Measurements from ENCODE around the gene C1orf53. TPM values are rescaled to one million over a fixed set of nuclear protein-coding genes. Genes with fewer than 3 reads are reported as not detected.
"Not testable (repeated sequence)": the region's sequence is repeated elsewhere in the genome, so short reads cannot be mapped to it uniquely, and the experiment has no call there.

The C1orf53 gene
- total RNA-seq, 3 donors from 2014 or later = 1.1 to 6.8 (median 4.1) TPM

GRCh38 chr1:197865809-197866208 lies 36.6 kb upstream of the C1orf53 start:
- Histone ChIP-seq H3K9me3 (no peaks in the 10 kb centered on the region), H3K4me3 (no peak overlapping the region), H3K4me1 (ENCODE audit: low read depth) (no peaks in the 10 kb centered on the region), H3K36me3 (ENCODE audit: low read depth) (no peaks in the 10 kb centered on the region)
- TF ChIP-seq CTCF (IDR thresholded peaks at IDR 0.05) = no peak
- intact Hi-C loops (cut with DNase I, micrococcal nuclease) = loop anchor here (5.0 to 10.0 kb wide), 2 partner anchors 251 to 254 kb away; no protein-coding TSS in a partner anchor
- no peak for ATAC-seq
- DNase-seq = no peak

GRCh38 chr1:197868751-197869489 lies 33.5 kb upstream of the C1orf53 start:
- peak; percentile 35 for TF ChIP-seq CTCF (IDR thresholded peaks at IDR 0.05)
- H3K4me1 ChIP-seq (ENCODE audit: low read depth) = no peaks in the 10 kb centered on the region
- intact Hi-C loops (cut with DNase I, micrococcal nuclease) = loop anchor here (5.0 to 10.0 kb wide), 2 partner anchors 254 to 257 kb away; no protein-coding TSS in a partner anchor
- peak; percentile 95 for ATAC-seq
- H3K36me3 ChIP-seq (ENCODE audit: low read depth) = no peaks in the 10 kb centered on the region
- no peak overlapping the region for H3K4me3 ChIP-seq
- peak in 1 of 3 donors; percentile 69 for DNase-seq
- H3K9me3 ChIP-seq = no peaks in the 10 kb centered on the region

- ATAC-seq = no peak
- H3K36me3 ChIP-seq (ENCODE audit: low read depth) = no peaks in the 10 kb centered on the region
- DNase-seq = no peak
- no peak for TF ChIP-seq CTCF (IDR thresholded peaks at IDR 0.05)
- intact Hi-C loops (cut with DNase I, micrococcal nuclease) = loop anchor here (5.0 to 10.0 kb wide), 2 partner anchors 255 to 257 kb away; no protein-coding TSS in a partner anchor
- H3K9me3 ChIP-seq = no peaks in the 10 kb centered on the region
- H3K4me3 ChIP-seq = no peak overlapping the region
- H3K4me1 ChIP-seq (ENCODE audit: low read depth) = no peaks in the 10 kb centered on the region
Measured at GRCh38 chr1:197869490-197870077, 32.8 kb upstream of the C1orf53 start.

GRCh38 chr1:197876894-197877293 lies 25.5 kb upstream of the C1orf53 start:
- Histone ChIP-seq H3K4me1 (ENCODE audit: low read depth) (no peaks in the 10 kb centered on the region), H3K9me3 (peaks cover 7% of the 10 kb centered on the region), H3K4me3 (no peak overlapping the region), H3K36me3 (ENCODE audit: low read depth) (no peaks in the 10 kb centered on the region)
- no peak for DNase-seq
- no peak for ATAC-seq
- no peak for TF ChIP-seq CTCF (IDR thresholded peaks at IDR 0.05)
- intact Hi-C loops (cut with DNase I, micrococcal nuclease) = no loop called here

GRCh38 chr1:197880385-197880784 lies 22.0 kb upstream of the C1orf53 start:
- ATAC-seq; DNase-seq; H3K4me1 ChIP-seq (ENCODE audit: low read depth); H3K4me3 ChIP-seq; H3K9me3 ChIP-seq; H3K36me3 ChIP-seq (ENCODE audit: low read depth); intact Hi-C loops (cut with DNase I, micrococcal nuclease): not testable (repeated sequence)

- intact Hi-C loops (cut with DNase I, micrococcal nuclease); H3K4me1 ChIP-seq (ENCODE audit: low read depth); H3K36me3 ChIP-seq (ENCODE audit: low read depth); H3K9me3 ChIP-seq; DNase-seq; ATAC-seq; H3K4me3 ChIP-seq: not testable (repeated sequence)
Measured at GRCh38 chr1:197882241-197882640, 20.2 kb upstream of the C1orf53 start.
